Mucosa of stomach (tissue), 1 donor: Measurements from ENCODE around the gene CNTNAP4.

Experiments
- H3K27me3 ChIP-seq: one replicate; pipeline ENCODE4 v1.7.0; 2013; ENCODE audit warnings: mild to moderate bottlenecking, low read length; ENCODE audit not compliant: control insufficient read depth, insufficient read depth
- H3K36me3 ChIP-seq: one replicate; pipeline ENCODE4 v1.7.0; 2013; ENCODE audit warnings: low read length; ENCODE audit not compliant: control insufficient read depth, insufficient read depth
- H3K4me1 ChIP-seq: one replicate; pipeline ENCODE4 v1.7.0; 2013; ENCODE audit warnings: mild to moderate bottlenecking, low read length; ENCODE audit not compliant: control insufficient read depth, insufficient read depth
- H3K4me3 ChIP-seq: one replicate; pipeline ENCODE4 v1.7.0; 2013; ENCODE audit warnings: low read length
- H3K9ac ChIP-seq: one replicate; pipeline ENCODE4 v1.7.0; 2013; ENCODE audit warnings: mild to moderate bottlenecking, low read length, moderate library complexity
- H3K9me3 ChIP-seq: one replicate; pipeline ENCODE4 v1.7.0; 2013; ENCODE audit warnings: mild to moderate bottlenecking, low read length, moderate library complexity; ENCODE audit not compliant: control insufficient read depth
- donor health status: Pancreatic carcinoma.

The CNTNAP4 gene

GRCh38 chr16:76441876-76442275 lies 164.7 kb downstream of the CNTNAP4 start:
- Histone ChIP-seq H3K36me3 (no peaks in the 10 kb centered on the region), H3K9ac (no peak overlapping the region), H3K27me3 (no peaks in the 10 kb centered on the region), H3K9me3 (no peaks in the 10 kb centered on the region), H3K4me3 (no peak overlapping the region), H3K4me1 (no peaks in the 10 kb centered on the region)

GRCh38 chr16:76443973-76444372 lies 166.8 kb downstream of the CNTNAP4 start:
- Histone ChIP-seq H3K9me3 (no peaks in the 10 kb centered on the region), H3K36me3 (no peaks in the 10 kb centered on the region)

GRCh38 chr16:76444832-76445231 lies 167.6 kb downstream of the CNTNAP4 start:
- Histone ChIP-seq H3K9ac (no peak overlapping the region), H3K4me1 (no peaks in the 10 kb centered on the region), H3K4me3 (no peak overlapping the region), H3K36me3 (no peaks in the 10 kb centered on the region), H3K27me3 (no peaks in the 10 kb centered on the region), H3K9me3 (no peaks in the 10 kb centered on the region)

More at GRCh38 chr16:76443973-76444372, 166.8 kb downstream of the CNTNAP4 start:
- Histone ChIP-seq H3K9ac (no peak overlapping the region), H3K4me3 (no peak overlapping the region), H3K27me3 (no peaks in the 10 kb centered on the region), H3K4me1 (no peaks in the 10 kb centered on the region)

- Histone ChIP-seq H3K27me3 (no peaks in the 10 kb centered on the region), H3K4me3 (no peak overlapping the region), H3K9me3 (no peaks in the 10 kb centered on the region), H3K4me1 (no peaks in the 10 kb centered on the region), H3K36me3 (no peaks in the 10 kb centered on the region), H3K9ac (no peak overlapping the region)
These were observed 168.6 kb downstream of the CNTNAP4 start for GRCh38 chr16:76445815-76446214.

GRCh38 chr16:76446251-76446650 lies 169.1 kb downstream of the CNTNAP4 start:
- Histone ChIP-seq H3K9me3 (no peaks in the 10 kb centered on the region), H3K9ac (no peak overlapping the region), H3K36me3 (no peaks in the 10 kb centered on the region), H3K27me3 (no peaks in the 10 kb centered on the region), H3K4me1 (no peaks in the 10 kb centered on the region), H3K4me3 (no peak overlapping the region)

GRCh38 chr16:76450890-76451289 lies 173.7 kb downstream of the CNTNAP4 start:
- no peaks in the 10 kb centered on the region for H3K36me3 ChIP-seq
- H3K9me3 ChIP-seq: no peaks in the 10 kb centered on the region
- no peak overlapping the region for H3K4me3 ChIP-seq
- no peaks in the 10 kb centered on the region for H3K27me3 ChIP-seq
- H3K4me1 ChIP-seq: no peaks in the 10 kb centered on the region
- H3K9ac ChIP-seq: no peak overlapping the region

- no peaks in the 10 kb centered on the region for H3K4me1 ChIP-seq
- H3K27me3 ChIP-seq: no peaks in the 10 kb centered on the region
- no peak overlapping the region for H3K4me3 ChIP-seq
- no peak overlapping the region for H3K9ac ChIP-seq
- no peaks in the 10 kb centered on the region for H3K9me3 ChIP-seq
- no peaks in the 10 kb centered on the region for H3K36me3 ChIP-seq
These were observed 178.1 kb downstream of the CNTNAP4 start for GRCh38 chr16:76455257-76455656.

- no peak overlapping the region for H3K4me3 ChIP-seq
- no peaks in the 10 kb centered on the region for H3K4me1 ChIP-seq
- H3K9ac ChIP-seq: no peak overlapping the region
- H3K36me3 ChIP-seq: no peaks in the 10 kb centered on the region
- no peaks in the 10 kb centered on the region for H3K9me3 ChIP-seq
- no peaks in the 10 kb centered on the region for H3K27me3 ChIP-seq
These were observed 178.8 kb downstream of the CNTNAP4 start for GRCh38 chr16:76456016-76456415.

GRCh38 chr16:76459111-76459510 lies 181.9 kb downstream of the CNTNAP4 start:
- Histone ChIP-seq H3K27me3 (no peaks in the 10 kb centered on the region), H3K4me1 (no peaks in the 10 kb centered on the region), H3K36me3 (no peaks in the 10 kb centered on the region), H3K9me3 (no peaks in the 10 kb centered on the region), H3K4me3 (no peak overlapping the region), H3K9ac (no peak overlapping the region)

GRCh38 chr16:76461836-76462235 lies 184.6 kb downstream of the CNTNAP4 start:
- Histone ChIP-seq H3K27me3 (no peaks in the 10 kb centered on the region), H3K9me3 (no peaks in the 10 kb centered on the region), H3K9ac (no peak overlapping the region), H3K4me3 (no peak overlapping the region), H3K36me3 (no peaks in the 10 kb centered on the region), H3K4me1 (no peaks in the 10 kb centered on the region)

- no peaks in the 10 kb centered on the region for H3K27me3 ChIP-seq
- no peak overlapping the region for H3K4me3 ChIP-seq
- H3K36me3 ChIP-seq: no peaks in the 10 kb centered on the region
- no peaks in the 10 kb centered on the region for H3K4me1 ChIP-seq
- no peaks in the 10 kb centered on the region for H3K9me3 ChIP-seq
- no peak overlapping the region for H3K9ac ChIP-seq
These were observed 187.9 kb downstream of the CNTNAP4 start for GRCh38 chr16:76464955-76465620.

- Histone ChIP-seq H3K4me1 (no peaks in the 10 kb centered on the region), H3K27me3 (no peaks in the 10 kb centered on the region), H3K36me3 (no peaks in the 10 kb centered on the region), H3K4me3 (no peak overlapping the region), H3K9ac (no peak overlapping the region), H3K9me3 (no peaks in the 10 kb centered on the region)
These were observed 189.7 kb downstream of the CNTNAP4 start for GRCh38 chr16:76466871-76467270.

GRCh38 chr16:76474048-76474447 lies 196.8 kb downstream of the CNTNAP4 start:
- H3K9me3 ChIP-seq: no peaks in the 10 kb centered on the region
- H3K27me3 ChIP-seq: no peaks in the 10 kb centered on the region
- H3K4me3 ChIP-seq: no peak overlapping the region
- no peaks in the 10 kb centered on the region for H3K4me1 ChIP-seq
- H3K9ac ChIP-seq: no peak overlapping the region
- no peaks in the 10 kb centered on the region for H3K36me3 ChIP-seq
